Right lobe of liver (tissue), 4 donors: ENCODE results near the gene RNASEL.

Experiments
- POLR2A ChIP-seq: fragments of 450-650 bp; IDR thresholded peaks from one replicate; pipeline ENCODE4 v1.6.1; 2017; ENCODE audit warnings: antibody characterized with exemption, mild to moderate bottlenecking
- TF ChIP-seq, protein P1 (sequence below), 4 donors: fragments of 200-600 bp in 3 of 4; fragments of 450-650 bp in 1 of 4; IDR thresholded peaks; one replicate each; pipeline versions ENCODE4 v1.5.1 to v1.8.0; 2016 to 2022; ENCODE audit warnings: antibody characterized with exemption in 4 of 4, mild to moderate bottlenecking in 2 of 4
- donor health status: DM: no; HTN: no; CAD: no.
- donor health status: DM: no; HTN: no; CAD: no.
- donor health status: DM: no; HTN: yes; CAD: no.

DNA sequence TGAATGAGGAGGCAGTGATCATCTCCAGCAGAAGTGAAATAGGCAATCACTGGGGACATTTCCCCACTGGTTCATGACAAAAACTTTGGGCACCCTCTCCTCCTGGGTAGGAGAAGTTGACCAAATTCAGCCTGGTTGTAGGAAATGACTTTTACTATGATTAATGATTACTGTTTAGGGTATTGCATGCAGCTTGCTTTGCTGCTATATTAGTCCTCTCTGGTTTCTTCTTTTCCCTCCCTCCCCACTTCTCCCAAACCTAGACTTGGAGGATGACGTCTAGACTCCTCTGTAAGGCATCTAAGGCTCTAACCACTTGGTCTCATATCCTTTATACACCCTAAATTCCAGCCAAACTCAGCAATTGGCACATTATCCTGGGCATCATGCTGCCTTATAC, 18.5 kb upstream of the RNASEL start:
- TF ChIP-seq, protein P1, sequence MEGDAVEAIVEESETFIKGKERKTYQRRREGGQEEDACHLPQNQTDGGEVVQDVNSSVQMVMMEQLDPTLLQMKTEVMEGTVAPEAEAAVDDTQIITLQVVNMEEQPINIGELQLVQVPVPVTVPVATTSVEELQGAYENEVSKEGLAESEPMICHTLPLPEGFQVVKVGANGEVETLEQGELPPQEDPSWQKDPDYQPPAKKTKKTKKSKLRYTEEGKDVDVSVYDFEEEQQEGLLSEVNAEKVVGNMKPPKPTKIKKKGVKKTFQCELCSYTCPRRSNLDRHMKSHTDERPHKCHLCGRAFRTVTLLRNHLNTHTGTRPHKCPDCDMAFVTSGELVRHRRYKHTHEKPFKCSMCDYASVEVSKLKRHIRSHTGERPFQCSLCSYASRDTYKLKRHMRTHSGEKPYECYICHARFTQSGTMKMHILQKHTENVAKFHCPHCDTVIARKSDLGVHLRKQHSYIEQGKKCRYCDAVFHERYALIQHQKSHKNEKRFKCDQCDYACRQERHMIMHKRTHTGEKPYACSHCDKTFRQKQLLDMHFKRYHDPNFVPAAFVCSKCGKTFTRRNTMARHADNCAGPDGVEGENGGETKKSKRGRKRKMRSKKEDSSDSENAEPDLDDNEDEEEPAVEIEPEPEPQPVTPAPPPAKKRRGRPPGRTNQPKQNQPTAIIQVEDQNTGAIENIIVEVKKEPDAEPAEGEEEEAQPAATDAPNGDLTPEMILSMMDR (IDR thresholded peaks at IDR 0.05): no peak
- no peak for TF ChIP-seq POLR2A
